HCT116 (cell line): Measurements from ENCODE around the gene SRSF3. TPM values are rescaled to one million over a fixed set of nuclear protein-coding genes. Genes with fewer than 3 reads are reported as not detected.

Source experiments
- ATAC-seq: fragments of 200-7000 bp; cut with Tn5 transposase; 2 replicates; pipeline ENCODE4 v1.9.1; 2020; ENCODE audit warnings: mild to moderate bottlenecking, moderate library complexity
- BruUV-seq: library from RNA; stranded (reverse); fragments of 400-500 nt; replicated peaks from 2 replicates; lab custom pipeline; 2021; lab: Mats Ljungman, UMichigan
- CTCF ChIA-PET: fragments of 300-600 bp; sonication (Branson Sonifier 250); formaldehyde crosslinking; loops from one replicate; lab custom pipeline; 2021; ENCODE audit warnings: antibody characterized with exemption; lab: Charles Lee
- POLR2A ChIA-PET: fragments of 300-600, 350-600 bp; sonication (Branson Sonifier 250); formaldehyde crosslinking; loops from one replicate; lab custom pipeline; 2021; ENCODE audit warnings: antibody characterized with exemption; lab: Charles Lee
- RAD21 ChIA-PET, 2 experiments: fragments of 300-600 bp; sonication (Branson Sonifier 250); formaldehyde crosslinking; loops; one replicate each; lab custom pipeline; 2023; ENCODE audit warnings: low total read pairs in 2 of 2; ENCODE audit not compliant: uncharacterized antibody in 2 of 2, unreplicated experiment in 2 of 2, low non-redundant PET in 1 of 2; lab: Charles Lee
- DNase-seq: peaks from one replicate; pipeline ENCODE4 v3.0.0-alpha.2; 2010; ENCODE audit warnings: low read depth, low spot score
- H2AFZ ChIP-seq: fragments of 200-600 bp; shearing (Covaris generic), sonication (generic); 2 replicates; pipeline ENCODE4 v1.6.1; 2017; ENCODE audit warnings: low read depth, mixed run types, mixed read lengths, antibody characterized with exemption, low read length; ENCODE audit not compliant: poor library complexity, severe bottlenecking
- H3K27ac ChIP-seq: 2 replicates; pipeline ENCODE4 v1.5.1; 2012; ENCODE audit warnings: low read depth, low read length
- H3K27me3 ChIP-seq: fragments of 200-600 bp; sonication (generic); 2 replicates; pipeline ENCODE4 v1.6.1; 2016; ENCODE audit warnings: mixed run types, low read length, mixed read lengths; ENCODE audit not compliant: insufficient read depth
- H3K36me3 ChIP-seq, 2 experiments: fragments of 200-500 bp in 1 of 2; fragments of 200-600 bp in 1 of 2; sonication (Bioruptor generic) in 1 of 2; sonication (generic) in 1 of 2; 2 replicates each; pipeline versions ENCODE4 v1.5.1 to v1.6.1; 2014 to 2016; ENCODE audit warnings: low read length in 2 of 2, inconsistent platforms in 1 of 2, mixed read lengths in 1 of 2, mixed run types in 1 of 2; ENCODE audit not compliant: insufficient read depth in 2 of 2, control insufficient read depth in 1 of 2
- H3K4me1 ChIP-seq, 2 experiments: fragments of 200-600 bp in 1 of 2; sonication (generic) in 1 of 2; 2 replicates each; pipeline versions ENCODE4 v1.5.1 to v1.6.1; 2012 to 2017; ENCODE audit warnings: low read length in 2 of 2, inconsistent platforms in 1 of 2, mild to moderate bottlenecking in 1 of 2, mixed read lengths in 1 of 2, mixed run types in 1 of 2, moderate library complexity in 1 of 2; ENCODE audit not compliant: insufficient read depth in 2 of 2, control insufficient read depth in 1 of 2
- H3K4me2 ChIP-seq: fragments of 200-600 bp; sonication (generic); 2 replicates; pipeline ENCODE4 v1.6.1; 2017; ENCODE audit warnings: mixed run types, low read length, mixed read lengths
- H3K4me3 ChIP-seq, 2 experiments: fragments of 200-600 bp in 1 of 2; sonication (generic) in 1 of 2; replicated peaks in 1 of 2; 2 replicates each; pipeline ENCODE4 v1.5.1; 2011 to 2016; ENCODE audit warnings: low read length in 2 of 2, control low read depth in 1 of 2, low read depth in 1 of 2, mild to moderate bottlenecking in 1 of 2, mixed read lengths in 1 of 2, mixed run types in 1 of 2
- H3K79me2 ChIP-seq: fragments of 200-600 bp; sonication (generic); 2 replicates; pipeline ENCODE4 v1.6.1; 2017; ENCODE audit warnings: mild to moderate bottlenecking, mixed run types, low read length, moderate library complexity, mixed read lengths; ENCODE audit not compliant: insufficient read depth
- H3K9ac ChIP-seq: fragments of 200-600 bp; sonication (generic); 2 replicates; pipeline ENCODE4 v1.6.1; 2016; ENCODE audit warnings: low read length, mixed read lengths
- H3K9me2 ChIP-seq: fragments of 200-600 bp; sonication (generic), shearing (Covaris generic); 2 replicates; pipeline ENCODE4 v1.6.1; 2017; ENCODE audit warnings: mixed run types, mild to moderate bottlenecking, moderate library complexity; ENCODE audit not compliant: insufficient read depth
- H3K9me3 ChIP-seq, 2 experiments: fragments of 200-500 bp in 1 of 2; fragments of 200-600 bp in 1 of 2; sonication (Bioruptor generic) in 1 of 2; sonication (generic) in 1 of 2; 2 replicates each; pipeline ENCODE4 v1.6.1; 2014 to 2017; ENCODE audit warnings: low read length in 2 of 2, mixed read lengths in 2 of 2, inconsistent platforms in 1 of 2, low read depth in 1 of 2, mild to moderate bottlenecking in 1 of 2, mixed run types in 1 of 2, moderate library complexity in 1 of 2; ENCODE audit not compliant: control insufficient read depth in 1 of 2, insufficient read depth in 1 of 2
- H4K20me1 ChIP-seq: fragments of 200-600 bp; sonication (generic), shearing (Covaris generic); 2 replicates; pipeline ENCODE4 v1.6.1; 2017; ENCODE audit warnings: mixed run types, mild to moderate bottlenecking, moderate library complexity; ENCODE audit not compliant: insufficient read depth
- ATF3 ChIP-seq: IDR thresholded peaks from 2 replicates; pipeline ENCODE4 v1.6.1; 2012
- CBX3 ChIP-seq: IDR thresholded peaks from 2 replicates; pipeline ENCODE4 v1.6.1; 2012; ENCODE audit warnings: low read depth
- CEBPB ChIP-seq: IDR thresholded peaks from 2 replicates; pipeline ENCODE4 v1.6.1; 2012; ENCODE audit warnings: low read depth
- CTCF ChIP-seq, 3 experiments: fragments of 200-600 bp in 1 of 3; sonication (generic) in 1 of 3; IDR thresholded peaks in 2 of 3; conservative IDR thresholded peaks in 1 of 3; 2 replicates each; pipeline ENCODE4 v1.5.1; 2012 to 2017; ENCODE audit warnings: low read depth in 2 of 3, low read length in 2 of 3, antibody characterized with exemption in 1 of 3, borderline replicate concordance in 1 of 3, control low read depth in 1 of 3, mild to moderate bottlenecking in 1 of 3, mixed read lengths in 1 of 3, mixed run types in 1 of 3, moderate library complexity in 1 of 3; ENCODE audit not compliant: insufficient read depth in 1 of 3
- EGR1 ChIP-seq: IDR thresholded peaks from 2 replicates; pipeline ENCODE4 v1.6.1; 2012; ENCODE audit warnings: low read depth
- EZH2phosphoT487 ChIP-seq: fragments of 200-600 bp; IDR thresholded peaks from 2 replicates; pipeline ENCODE4 v1.6.1; 2018; ENCODE audit warnings: antibody characterized with exemption, borderline replicate concordance
- FOSL1 ChIP-seq: IDR thresholded peaks from 2 replicates; pipeline ENCODE4 v1.6.1; 2012; ENCODE audit warnings: low read depth
- JUND ChIP-seq: IDR thresholded peaks from 2 replicates; pipeline ENCODE4 v1.6.1; 2012
- MAX ChIP-seq: IDR thresholded peaks from 2 replicates; pipeline ENCODE4 v1.6.1; 2012
- POLR2A ChIP-seq: IDR thresholded peaks from 2 replicates; pipeline ENCODE4 v1.7.0; 2011; ENCODE audit warnings: borderline replicate concordance; ENCODE audit not compliant: insufficient read depth, insufficient read length; ENCODE audit errors: extremely low read depth
- RAD21 ChIP-seq: IDR thresholded peaks from 2 replicates; pipeline ENCODE4 v1.6.1; 2012; ENCODE audit warnings: low read depth, mild to moderate bottlenecking
- REST ChIP-seq: IDR thresholded peaks from 2 replicates; pipeline ENCODE4 v1.6.1; 2012; ENCODE audit warnings: low read depth
- SP1 ChIP-seq: IDR thresholded peaks from 2 replicates; pipeline ENCODE4 v1.6.1; 2012; ENCODE audit warnings: low read depth
- SRF ChIP-seq: IDR thresholded peaks from 2 replicates; pipeline ENCODE4 v1.6.1; 2012; ENCODE audit warnings: low read depth
- TCF7L2 ChIP-seq: IDR thresholded peaks from 2 replicates; pipeline ENCODE4 v1.7.0; 2011; ENCODE audit warnings: borderline replicate concordance, inconsistent platforms; ENCODE audit not compliant: insufficient read depth, insufficient read length; ENCODE audit errors: extremely low read depth
- intact Hi-C: fragments of 100-400 bp; cut with micrococcal nuclease; formaldehyde crosslinking; loops from 2 replicates; pipeline ENCODE4 v1.10.0; 2022
- total RNA-seq: library from RNA; stranded (reverse); gene quantifications from one replicate; pipeline ENCODE4 v1.2.1, GENCODE V29; 2021; ENCODE audit not compliant: unreplicated experiment

The SRSF3 gene
- total RNA-seq, 1 experiment from 2014 or later, result 362 TPM

GRCh38 chr6:36560822-36561221 is 33.3 kb upstream of the SRSF3 start (continued):
- TF ChIP-seq TCF7L2, result no peak
- TF ChIP-seq CBX3, result no peak
- no peak for TF ChIP-seq EZH2phosphoT487
- no peak for TF ChIP-seq CTCF (IDR thresholded peaks at IDR 0.05 in 2 of 3, conservative IDR thresholded peaks at IDR 0.05 in 1 of 3; ENCODE audit: borderline replicate concordance in 1 of 3, insufficient read depth in 1 of 3, low read depth in 2 of 3, low read length in 2 of 3)
- no peak for TF ChIP-seq CEBPB
- TF ChIP-seq JUND, result no peak
- TF ChIP-seq SP1, result no peak
- no peak for TF ChIP-seq ATF3
- TF ChIP-seq EGR1, result no peak

GRCh38 chr6:36563237-36563927 is 30.8 kb upstream of the SRSF3 start:
- no peak overlapping the region for H3K4me2 ChIP-seq
- H3K4me3 ChIP-seq, result no peak overlapping the region
- DNase-seq, result no peak
- POLR2A ChIA-PET, result no interaction called here
- ATAC-seq, result no peak
- no peaks in the 10 kb centered on the region for H4K20me1 ChIP-seq
- no peak overlapping the region for H3K9ac ChIP-seq
- H3K4me1 ChIP-seq, result peaks cover 0 to 10% of the 10 kb centered on the region in 2 experiments; a peak in 3 of 4 replicates
- no peaks in the 10 kb centered on the region for H3K27me3 ChIP-seq
- H3K27ac ChIP-seq, result no peak overlapping the region
- CTCF ChIA-PET, result no interaction called here
- RAD21 ChIA-PET, result no interaction called here
- no peak overlapping the region for H2AFZ ChIP-seq
- no TSS peak for BruUV-seq
- H3K79me2 ChIP-seq, result no peaks in the 10 kb centered on the region
- no peaks in the 10 kb centered on the region for H3K36me3 ChIP-seq
- no peaks in the 10 kb centered on the region for H3K9me3 ChIP-seq
- intact Hi-C loops, result no loop called here
- H3K9me2 ChIP-seq, result no peaks in the 10 kb centered on the region
- TF ChIP-seq SRF (no peak), RAD21 (no peak), EZH2phosphoT487 (no peak), CTCF (IDR thresholded peaks at IDR 0.05 in 2 of 3, conservative IDR thresholded peaks at IDR 0.05 in 1 of 3; ENCODE audit: borderline replicate concordance in 1 of 3, insufficient read depth in 1 of 3, low read depth in 2 of 3, low read length in 2 of 3) (no peak), SP1 (no peak), POLR2A (no peak), MAX (no peak), REST (no peak), EGR1 (no peak), FOSL1 (no peak), ATF3 (no peak), JUND (no peak), CEBPB (no peak)
